ENCODE measurements around the gene MTG2. TPM values are rescaled to one million over a fixed set of nuclear protein-coding genes. Genes with fewer than 3 reads are reported as not detected.

MTG2 gene
- total and polyA plus RNA-seq, 2 of the 8 experiments (the other 6 are each of a cell fraction or from before 2014, with no cell fraction given) = 14.4 to 22.8 TPM

GRCh38 chr20:62237801-62238568 is 55.2 kb downstream of the MTG2 start, which contains the start of gene OSBPL2 (continued):
- TF ChIP-seq CHD7 (IDR thresholded peaks at IDR 0.05; ENCODE audit: insufficient replicate concordance, low read length) = no peak
- TF ChIP-seq POU5F1 (IDR thresholded peaks at IDR 0.05; ENCODE audit: low read depth, low read length) = no peak
- TF ChIP-seq HDAC6 (IDR thresholded peaks at IDR 0.05; ENCODE audit: low read depth, low read length) = no peak
- TF ChIP-seq CREB1 (IDR thresholded peaks at IDR 0.05) = peak; percentile 81
- no peak for TF ChIP-seq CTBP2 (IDR thresholded peaks at IDR 0.05; ENCODE audit: borderline replicate concordance, insufficient read depth, insufficient read length, low read length)
- no peak for TF ChIP-seq GTF2F1 (IDR thresholded peaks at IDR 0.05; ENCODE audit: borderline replicate concordance, low read depth, low read length)
- peak; percentile 95 for TF ChIP-seq SP1 (IDR thresholded peaks at IDR 0.05; ENCODE audit: low read depth, low read length)
- no peak for TF ChIP-seq E2F6 (IDR thresholded peaks at IDR 0.05)
- TF ChIP-seq HDAC2 (IDR thresholded peaks at IDR 0.05; ENCODE audit: borderline replicate concordance in 1 of 2, low read depth in 2 of 2, low read length in 2 of 2) = no peak
- TF ChIP-seq ASH2L (IDR thresholded peaks at IDR 0.05; ENCODE audit: low read length) = no peak
